Activated CD4-positive, alpha-beta memory T cell treated with anti-CD3 and anti-CD28 coated beads, Interleukin-2, amount 10 ng/mL, durations not matched to agents 7 days and 5 days (primary cell): ENCODE measurements around the gene LPCAT2. TPM values are rescaled to one million over a fixed set of nuclear protein-coding genes. Genes with fewer than 3 reads are reported as not detected.

ENCODE experiments used
- CTCF ChIA-PET: fragments of 350-600 bp; sonication (Branson Sonifier 250); formaldehyde crosslinking; loops from one replicate; lab custom pipeline; 2021; ENCODE audit warnings: antibody characterized with exemption, inconsistent platforms; lab: Charles Lee
- POLR2A ChIA-PET: fragments of 350-600 bp; sonication (Branson Sonifier 250); formaldehyde crosslinking; loops from one replicate; lab custom pipeline; 2021; ENCODE audit warnings: antibody characterized with exemption; lab: Charles Lee
- DNase-seq: peaks from one replicate; pipeline ENCODE4 v3.0.0-alpha.2; 2020
- H3K27ac Mint-ChIP-seq: one replicate; pipeline ENCODE4 v1.8.0; 2021; ENCODE audit warnings: mild to moderate bottlenecking, mixed read lengths
- H3K27me3 Mint-ChIP-seq: one replicate; pipeline ENCODE4 v1.8.0; 2021; ENCODE audit warnings: mixed read lengths
- H3K36me3 Mint-ChIP-seq: one replicate; pipeline ENCODE4 v1.8.0; 2021; ENCODE audit warnings: low read depth, mixed read lengths
- H3K4me1 Mint-ChIP-seq: one replicate; pipeline ENCODE4 v1.8.0; 2021; ENCODE audit warnings: mixed read lengths
- H3K4me3 Mint-ChIP-seq: one replicate; pipeline ENCODE4 v1.8.0; 2021; ENCODE audit warnings: mild to moderate bottlenecking, mixed read lengths
- H3K9me3 Mint-ChIP-seq: one replicate; pipeline ENCODE4 v1.8.0; 2021; ENCODE audit warnings: mixed read lengths
- total RNA-seq, 2 experiments: library from RNA; stranded (reverse); gene quantifications; one replicate each; pipeline ENCODE4 v1.2.3, GENCODE V29; 2021

Gene LPCAT2
- total RNA-seq, 2 experiments from 2014 or later = 1.3 to 1.6 TPM

GRCh38 chr16:55552621-55553020 lies 43.7 kb downstream of the LPCAT2 start:
- H3K36me3 Mint-ChIP-seq = no peaks in the 10 kb centered on the region
- ChIA-PET CTCF (no interaction called here), POLR2A (no interaction called here)
- H3K4me3 Mint-ChIP-seq = no peak overlapping the region
- DNase-seq = no peak
- no peaks in the 10 kb centered on the region for H3K4me1 Mint-ChIP-seq
- no peak overlapping the region for H3K27ac Mint-ChIP-seq
- H3K27me3 Mint-ChIP-seq = peaks cover 11% of the 10 kb centered on the region
- H3K9me3 Mint-ChIP-seq = no peaks in the 10 kb centered on the region

- no peak for DNase-seq
- Mint-ChIP-seq H3K4me1 (no peaks in the 10 kb centered on the region), H3K9me3 (no peaks in the 10 kb centered on the region), H3K36me3 (no peaks in the 10 kb centered on the region), H3K27ac (no peak overlapping the region), H3K4me3 (no peak overlapping the region), H3K27me3 (peaks cover 8% of the 10 kb centered on the region)
- ChIA-PET POLR2A (no interaction called here), CTCF (no interaction called here)
These were observed 46.6 kb downstream of the LPCAT2 start for GRCh38 chr16:55555436-55555835.

- Mint-ChIP-seq H3K9me3 (no peaks in the 10 kb centered on the region), H3K27me3 (peaks cover 11% of the 10 kb centered on the region), H3K27ac (no peak overlapping the region), H3K4me3 (no peak overlapping the region), H3K36me3 (no peaks in the 10 kb centered on the region), H3K4me1 (no peaks in the 10 kb centered on the region)
- CTCF ChIA-PET = no interaction called here
- no peak for DNase-seq
- POLR2A ChIA-PET = no interaction called here
These were observed 48.3 kb downstream of the LPCAT2 start for GRCh38 chr16:55557186-55557585.

- DNase-seq = no peak
- Mint-ChIP-seq H3K27me3 (peaks cover 13% of the 10 kb centered on the region), H3K27ac (no peak overlapping the region), H3K9me3 (no peaks in the 10 kb centered on the region), H3K36me3 (no peaks in the 10 kb centered on the region), H3K4me1 (no peaks in the 10 kb centered on the region), H3K4me3 (no peak overlapping the region)
- POLR2A ChIA-PET = no interaction called here
- CTCF ChIA-PET = no interaction called here
These were observed 50.4 kb downstream of the LPCAT2 start for GRCh38 chr16:55559233-55559632.

- H3K27ac Mint-ChIP-seq = no peak overlapping the region
- CTCF ChIA-PET = interaction anchor here (0.7 kb wide), 2 partner anchors 17 to 1149 kb away, joined by 3 to 4 read pairs; no protein-coding TSS in a partner anchor
These were observed 51.2 kb downstream of the LPCAT2 start for GRCh38 chr16:55559933-55560516.

GRCh38 chr16:55561319-55561848 lies 52.5 kb downstream of the LPCAT2 start:
- POLR2A ChIA-PET = no interaction called here
- H3K4me1 Mint-ChIP-seq = no peaks in the 10 kb centered on the region

More at GRCh38 chr16:55559933-55560516, 51.2 kb downstream of the LPCAT2 start:
- Mint-ChIP-seq H3K4me3 (no peak overlapping the region), H3K4me1 (no peaks in the 10 kb centered on the region), H3K27me3 (peaks cover 13% of the 10 kb centered on the region), H3K36me3 (no peaks in the 10 kb centered on the region), H3K9me3 (no peaks in the 10 kb centered on the region)
- POLR2A ChIA-PET = no interaction called here
- no peak for DNase-seq

GRCh38 chr16:55562936-55563335 lies 54.1 kb downstream of the LPCAT2 start:
- POLR2A ChIA-PET = no interaction called here
- no peak for DNase-seq
- CTCF ChIA-PET = interaction anchor here (0.9 kb wide), 1 partner anchor 99 kb away, joined by 3 read pairs; no protein-coding TSS in a partner anchor
- no peaks in the 10 kb centered on the region for H3K9me3 Mint-ChIP-seq
- H3K36me3 Mint-ChIP-seq = no peaks in the 10 kb centered on the region
- no peak overlapping the region for H3K4me3 Mint-ChIP-seq
- no peaks in the 10 kb centered on the region for H3K4me1 Mint-ChIP-seq
- no peak overlapping the region for H3K27ac Mint-ChIP-seq
- H3K27me3 Mint-ChIP-seq = peaks cover 13% of the 10 kb centered on the region

More at GRCh38 chr16:55561319-55561848, 52.5 kb downstream of the LPCAT2 start:
- Mint-ChIP-seq H3K9me3 (no peaks in the 10 kb centered on the region), H3K36me3 (no peaks in the 10 kb centered on the region), H3K4me3 (no peak overlapping the region), H3K27me3 (peaks cover 13% of the 10 kb centered on the region), H3K27ac (no peak overlapping the region)
- CTCF ChIA-PET = interaction anchor here (0.7 to 1.0 kb wide), 2 partner anchors 96 to 140 kb away, joined by 3 read pairs; no protein-coding TSS in a partner anchor
- no peak for DNase-seq

- H3K27ac Mint-ChIP-seq = no peak overlapping the region
- no peak overlapping the region for H3K4me3 Mint-ChIP-seq
- H3K36me3 Mint-ChIP-seq = no peaks in the 10 kb centered on the region
- no peak for DNase-seq
- ChIA-PET POLR2A (no interaction called here), CTCF (interaction anchor here (0.9 kb wide), 1 partner anchor 100 kb away, joined by 3 read pairs; no protein-coding TSS in a partner anchor)
- no peaks in the 10 kb centered on the region for H3K4me1 Mint-ChIP-seq
- H3K9me3 Mint-ChIP-seq = no peaks in the 10 kb centered on the region
- H3K27me3 Mint-ChIP-seq = peaks cover 16% of the 10 kb centered on the region
These were observed 54.9 kb downstream of the LPCAT2 start for GRCh38 chr16:55563797-55564196.

GRCh38 chr16:55565086-55565485 lies 56.2 kb downstream of the LPCAT2 start:
- H3K36me3 Mint-ChIP-seq = no peaks in the 10 kb centered on the region
- no peak overlapping the region for H3K27ac Mint-ChIP-seq
- no peaks in the 10 kb centered on the region for H3K9me3 Mint-ChIP-seq
- ChIA-PET POLR2A (no interaction called here), CTCF (no interaction called here)
- DNase-seq = no peak
- H3K27me3 Mint-ChIP-seq = peaks cover 15% of the 10 kb centered on the region
- H3K4me3 Mint-ChIP-seq = no peak overlapping the region
- H3K4me1 Mint-ChIP-seq = no peaks in the 10 kb centered on the region

- Mint-ChIP-seq H3K4me3 (no peak within 1 kb of the TSS), H3K4me1 (no peaks in the 10 kb centered on the region), H3K27ac (no peak within 1 kb of the TSS), H3K9me3 (no peaks in the 10 kb centered on the region), H3K36me3 (no peaks in the 10 kb centered on the region), H3K27me3 (peaks cover 13% of the 10 kb centered on the region)
- CTCF ChIA-PET = no interaction called here
- POLR2A ChIA-PET = no interaction called here
- no peak for DNase-seq
These were observed 57.7 kb downstream of the LPCAT2 start, which contains the start of gene CAPNS2 for GRCh38 chr16:55566432-55567175. CAPNS2 (plus strand) TSS chr16:55566684; CDS start chr16:55566757, 73 bp downstream.

- H3K4me1 Mint-ChIP-seq = no peaks in the 10 kb centered on the region
- ChIA-PET CTCF (no interaction called here), POLR2A (no interaction called here)
- H3K27ac Mint-ChIP-seq = no peak overlapping the region
- H3K36me3 Mint-ChIP-seq = no peaks in the 10 kb centered on the region
- no peaks in the 10 kb centered on the region for H3K9me3 Mint-ChIP-seq
- no peak for DNase-seq
- H3K4me3 Mint-ChIP-seq = no peak overlapping the region
- peaks cover 12% of the 10 kb centered on the region for H3K27me3 Mint-ChIP-seq
These were observed 58.5 kb downstream of the LPCAT2 start for GRCh38 chr16:55567382-55567781.

GRCh38 chr16:55568207-55568606 lies 59.3 kb downstream of the LPCAT2 start:
- CTCF ChIA-PET = no interaction called here
- peaks cover 14% of the 10 kb centered on the region for H3K27me3 Mint-ChIP-seq

GRCh38 chr16:55569025-55569424 lies 60.2 kb downstream of the LPCAT2 start:
- H3K36me3 Mint-ChIP-seq = no peaks in the 10 kb centered on the region

More at GRCh38 chr16:55568207-55568606, 59.3 kb downstream of the LPCAT2 start:
- Mint-ChIP-seq H3K9me3 (no peaks in the 10 kb centered on the region), H3K4me1 (no peaks in the 10 kb centered on the region), H3K36me3 (no peaks in the 10 kb centered on the region), H3K4me3 (no peak overlapping the region), H3K27ac (no peak overlapping the region)
- no peak for DNase-seq
- POLR2A ChIA-PET = no interaction called here

More at GRCh38 chr16:55569025-55569424, 60.2 kb downstream of the LPCAT2 start:
- no peaks in the 10 kb centered on the region for H3K4me1 Mint-ChIP-seq
- H3K4me3 Mint-ChIP-seq = no peak overlapping the region
- no peaks in the 10 kb centered on the region for H3K9me3 Mint-ChIP-seq
- POLR2A ChIA-PET = no interaction called here
- no peak overlapping the region for H3K27ac Mint-ChIP-seq
- DNase-seq = no peak
- H3K27me3 Mint-ChIP-seq = peaks cover 10% of the 10 kb centered on the region
- CTCF ChIA-PET = no interaction called here
